Measurements from ENCODE around the gene THAP12. TPM values are rescaled to one million over a fixed set of nuclear protein-coding genes. Genes with fewer than 3 reads are reported as not detected.

Gene THAP12
- total and polyA plus RNA-seq, 10 of the 15 experiments (the other 5 are each of a cell fraction or from before 2014, with no cell fraction given): 12.6 to 45.6 (median 22.3) TPM

DNA sequence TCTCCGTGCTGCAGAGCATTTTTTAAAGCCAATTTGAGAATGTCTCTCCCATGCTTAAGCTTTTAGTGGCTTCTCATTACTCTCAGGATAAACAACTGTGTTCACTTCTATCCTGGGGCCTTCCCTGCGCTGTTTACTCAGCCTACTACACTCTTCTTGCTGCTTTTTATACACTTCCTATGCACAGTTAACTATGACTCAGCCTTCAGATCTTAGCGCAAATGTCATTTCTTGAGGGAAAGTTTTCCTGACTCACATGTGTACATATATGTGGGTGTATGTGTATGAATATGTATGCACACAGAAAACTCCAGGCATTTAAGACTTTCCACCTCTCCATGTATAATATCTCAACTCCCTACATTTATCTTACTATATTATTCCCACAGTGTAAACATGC, 9.8 kb downstream of the THAP12 start (continued):
- TF ChIP-seq IKZF2 (IDR thresholded peaks at IDR 0.05) (0 out of 4 replicates have a peak, but pooled peaks of 1 of the 2 experiments have one; percentile 23), RBBP5 (conservative IDR thresholded peaks at IDR 0.05) (no peak), GABPA (IDR thresholded peaks at IDR 0.05; ENCODE audit: low read depth) (no peak), ZNF217 (IDR thresholded peaks at IDR 0.05) (no peak), BHLHE40 (IDR thresholded peaks at IDR 0.05; ENCODE audit: borderline replicate concordance in 1 of 2, low read depth in 2 of 2, low read length in 1 of 2) (no peak), TAF1 (IDR thresholded peaks at IDR 0.05; ENCODE audit: borderline replicate concordance, low read depth, low read length) (no peak), SRF (IDR thresholded peaks at IDR 0.05; ENCODE audit: low read depth in 2 of 2, low read length in 2 of 2) (no peak), MYB (IDR thresholded peaks at IDR 0.05; ENCODE audit: borderline replicate concordance, low read depth, low read length) (no peak), NFYA (IDR thresholded peaks at IDR 0.05; ENCODE audit: borderline replicate concordance, low read depth, low read length) (no peak), MTA2 (IDR thresholded peaks at IDR 0.05; ENCODE audit: low read depth) (no peak), NFXL1 (IDR thresholded peaks at IDR 0.05; ENCODE audit: borderline replicate concordance) (no peak), MEF2A (IDR thresholded peaks at IDR 0.05; ENCODE audit: insufficient read depth, low read depth, low read length) (0 out of 2 replicates have a peak, but pooled peaks have one; percentile 40), EED (IDR thresholded peaks at IDR 0.05; ENCODE audit: low read depth) (0 out of 2 replicates have a peak, but pooled peaks have one; percentile 36), CREM (IDR thresholded peaks at IDR 0.05; ENCODE audit: low read depth) (0 out of 2 replicates have a peak, but pooled peaks have one; percentile 17), PAX5 (IDR thresholded peaks at IDR 0.05; ENCODE audit: borderline replicate concordance, low read depth, low read length) (no peak), RAD21 (IDR thresholded peaks at IDR 0.05; ENCODE audit: insufficient read depth, low read depth, low read length) (no peak), NFIC (IDR thresholded peaks at IDR 0.05; ENCODE audit: low read depth, low read length) (peak; percentile 59), RELA (IDR thresholded peaks at IDR 0.05; ENCODE audit: borderline replicate concordance, partially characterized antibody) (no peak), DPF2 (IDR thresholded peaks at IDR 0.05) (no peak)
- TF ChIP-seq, protein P1, sequence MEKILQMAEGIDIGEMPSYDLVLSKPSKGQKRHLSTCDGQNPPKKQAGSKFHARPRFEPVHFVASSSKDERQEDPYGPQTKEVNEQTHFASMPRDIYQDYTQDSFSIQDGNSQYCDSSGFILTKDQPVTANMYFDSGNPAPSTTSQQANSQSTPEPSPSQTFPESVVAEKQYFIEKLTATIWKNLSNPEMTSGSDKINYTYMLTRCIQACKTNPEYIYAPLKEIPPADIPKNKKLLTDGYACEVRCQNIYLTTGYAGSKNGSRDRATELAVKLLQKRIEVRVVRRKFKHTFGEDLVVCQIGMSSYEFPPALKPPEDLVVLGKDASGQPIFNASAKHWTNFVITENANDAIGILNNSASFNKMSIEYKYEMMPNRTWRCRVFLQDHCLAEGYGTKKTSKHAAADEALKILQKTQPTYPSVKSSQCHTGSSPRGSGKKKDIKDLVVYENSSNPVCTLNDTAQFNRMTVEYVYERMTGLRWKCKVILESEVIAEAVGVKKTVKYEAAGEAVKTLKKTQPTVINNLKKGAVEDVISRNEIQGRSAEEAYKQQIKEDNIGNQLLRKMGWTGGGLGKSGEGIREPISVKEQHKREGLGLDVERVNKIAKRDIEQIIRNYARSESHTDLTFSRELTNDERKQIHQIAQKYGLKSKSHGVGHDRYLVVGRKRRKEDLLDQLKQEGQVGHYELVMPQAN (conservative IDR thresholded peaks at IDR 0.05): no peak
- TF ChIP-seq, protein P2, sequence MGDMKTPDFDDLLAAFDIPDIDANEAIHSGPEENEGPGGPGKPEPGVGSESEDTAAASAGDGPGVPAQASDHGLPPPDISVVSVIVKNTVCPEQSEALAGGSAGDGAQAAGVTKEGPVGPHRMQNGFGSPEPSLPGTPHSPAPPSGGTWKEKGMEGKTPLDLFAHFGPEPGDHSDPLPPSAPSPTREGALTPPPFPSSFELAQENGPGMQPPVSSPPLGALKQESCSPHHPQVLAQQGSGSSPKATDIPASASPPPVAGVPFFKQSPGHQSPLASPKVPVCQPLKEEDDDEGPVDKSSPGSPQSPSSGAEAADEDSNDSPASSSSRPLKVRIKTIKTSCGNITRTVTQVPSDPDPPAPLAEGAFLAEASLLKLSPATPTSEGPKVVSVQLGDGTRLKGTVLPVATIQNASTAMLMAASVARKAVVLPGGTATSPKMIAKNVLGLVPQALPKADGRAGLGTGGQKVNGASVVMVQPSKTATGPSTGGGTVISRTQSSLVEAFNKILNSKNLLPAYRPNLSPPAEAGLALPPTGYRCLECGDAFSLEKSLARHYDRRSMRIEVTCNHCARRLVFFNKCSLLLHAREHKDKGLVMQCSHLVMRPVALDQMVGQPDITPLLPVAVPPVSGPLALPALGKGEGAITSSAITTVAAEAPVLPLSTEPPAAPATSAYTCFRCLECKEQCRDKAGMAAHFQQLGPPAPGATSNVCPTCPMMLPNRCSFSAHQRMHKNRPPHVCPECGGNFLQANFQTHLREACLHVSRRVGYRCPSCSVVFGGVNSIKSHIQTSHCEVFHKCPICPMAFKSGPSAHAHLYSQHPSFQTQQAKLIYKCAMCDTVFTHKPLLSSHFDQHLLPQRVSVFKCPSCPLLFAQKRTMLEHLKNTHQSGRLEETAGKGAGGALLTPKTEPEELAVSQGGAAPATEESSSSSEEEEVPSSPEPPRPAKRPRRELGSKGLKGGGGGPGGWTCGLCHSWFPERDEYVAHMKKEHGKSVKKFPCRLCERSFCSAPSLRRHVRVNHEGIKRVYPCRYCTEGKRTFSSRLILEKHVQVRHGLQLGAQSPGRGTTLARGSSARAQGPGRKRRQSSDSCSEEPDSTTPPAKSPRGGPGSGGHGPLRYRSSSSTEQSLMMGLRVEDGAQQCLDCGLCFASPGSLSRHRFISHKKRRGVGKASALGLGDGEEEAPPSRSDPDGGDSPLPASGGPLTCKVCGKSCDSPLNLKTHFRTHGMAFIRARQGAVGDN (IDR thresholded peaks at IDR 0.05): no peak
- TF ChIP-seq, protein P3, sequence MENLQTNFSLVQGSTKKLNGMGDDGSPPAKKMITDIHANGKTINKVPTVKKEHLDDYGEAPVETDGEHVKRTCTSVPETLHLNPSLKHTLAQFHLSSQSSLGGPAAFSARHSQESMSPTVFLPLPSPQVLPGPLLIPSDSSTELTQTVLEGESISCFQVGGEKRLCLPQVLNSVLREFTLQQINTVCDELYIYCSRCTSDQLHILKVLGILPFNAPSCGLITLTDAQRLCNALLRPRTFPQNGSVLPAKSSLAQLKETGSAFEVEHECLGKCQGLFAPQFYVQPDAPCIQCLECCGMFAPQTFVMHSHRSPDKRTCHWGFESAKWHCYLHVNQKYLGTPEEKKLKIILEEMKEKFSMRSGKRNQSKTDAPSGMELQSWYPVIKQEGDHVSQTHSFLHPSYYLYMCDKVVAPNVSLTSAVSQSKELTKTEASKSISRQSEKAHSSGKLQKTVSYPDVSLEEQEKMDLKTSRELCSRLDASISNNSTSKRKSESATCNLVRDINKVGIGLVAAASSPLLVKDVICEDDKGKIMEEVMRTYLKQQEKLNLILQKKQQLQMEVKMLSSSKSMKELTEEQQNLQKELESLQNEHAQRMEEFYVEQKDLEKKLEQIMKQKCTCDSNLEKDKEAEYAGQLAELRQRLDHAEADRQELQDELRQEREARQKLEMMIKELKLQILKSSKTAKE (IDR thresholded peaks at IDR 0.05; ENCODE audit: low read depth, poor library complexity, severe bottlenecking): no peak
- TF ChIP-seq, protein P4, sequence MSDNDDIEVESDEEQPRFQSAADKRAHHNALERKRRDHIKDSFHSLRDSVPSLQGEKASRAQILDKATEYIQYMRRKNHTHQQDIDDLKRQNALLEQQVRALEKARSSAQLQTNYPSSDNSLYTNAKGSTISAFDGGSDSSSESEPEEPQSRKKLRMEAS (IDR thresholded peaks at IDR 0.05; ENCODE audit: low read depth, low read length): no peak

All from GM12878 (cell line).